Osteocyte (in vitro differentiated cells): ENCODE measurements around the gene CACNA1S. TPM values are rescaled to one million over a fixed set of nuclear protein-coding genes. Genes with fewer than 3 reads are reported as not detected.

Experiments
- DNase-seq: peaks from one replicate; pipeline ENCODE4 v3.0.0; 2021; ENCODE audit warnings: mixed read lengths; ENCODE audit not compliant: unreplicated experiment; ENCODE audit errors: extremely low spot score
- H3K27ac Mint-ChIP-seq: one replicate; pipeline ENCODE4 v1.8.0; 2021; ENCODE audit warnings: mild to moderate bottlenecking, mixed read lengths; ENCODE audit not compliant: unreplicated experiment
- H3K27me3 Mint-ChIP-seq: one replicate; pipeline ENCODE4 v1.8.0; 2021; ENCODE audit warnings: mixed read lengths; ENCODE audit not compliant: unreplicated experiment
- H3K36me3 Mint-ChIP-seq: one replicate; pipeline ENCODE4 v1.8.0; 2021; ENCODE audit warnings: mixed read lengths; ENCODE audit not compliant: unreplicated experiment
- H3K4me1 Mint-ChIP-seq: one replicate; pipeline ENCODE4 v1.8.0; 2021; ENCODE audit warnings: mixed read lengths; ENCODE audit not compliant: unreplicated experiment
- H3K4me3 Mint-ChIP-seq: one replicate; pipeline ENCODE4 v1.8.0; 2021; ENCODE audit warnings: mild to moderate bottlenecking, moderate library complexity, mixed read lengths; ENCODE audit not compliant: unreplicated experiment
- H3K9me3 Mint-ChIP-seq: one replicate; pipeline ENCODE4 v1.8.0; 2021; ENCODE audit warnings: mixed read lengths; ENCODE audit not compliant: unreplicated experiment
- CTCF ChIP-seq: fragments of 200-600 bp; sonication (generic); IDR thresholded peaks from 2 replicates; pipeline ENCODE4 v1.5.0; 2021; ENCODE audit warnings: antibody characterized with exemption, mild to moderate bottlenecking, moderate library complexity
- total RNA-seq: library from RNA; stranded (reverse); gene quantifications from 2 replicates; pipeline ENCODE4 v1.2.1, GENCODE V29; 2021

CACNA1S gene
- total RNA-seq, 1 donor from 2014 or later = not detected

- Mint-ChIP-seq H3K36me3 (no peaks in the 10 kb centered on the region), H3K4me3 (no peak overlapping the region), H3K27ac (no peak overlapping the region), H3K4me1 (peaks cover 19% of the 10 kb centered on the region), H3K27me3 (peaks cover 32% of the 10 kb centered on the region), H3K9me3 (no peaks in the 10 kb centered on the region)
- DNase-seq = no peak
- TF ChIP-seq CTCF = no peak
Observed at GRCh38 chr1:201061049-201061448, 51.2 kb downstream of the CACNA1S start.

GRCh38 chr1:201060586-201060985 is 51.6 kb downstream of the CACNA1S start:
- H3K4me1 Mint-ChIP-seq = peaks cover 23% of the 10 kb centered on the region
- H3K27me3 Mint-ChIP-seq = peaks cover 29% of the 10 kb centered on the region
- H3K27ac Mint-ChIP-seq = no peak overlapping the region
- no peak overlapping the region for H3K4me3 Mint-ChIP-seq
- H3K9me3 Mint-ChIP-seq = no peaks in the 10 kb centered on the region
- no peak for DNase-seq
- TF ChIP-seq CTCF = no peak
- H3K36me3 Mint-ChIP-seq = no peaks in the 10 kb centered on the region

GRCh38 chr1:201059871-201060555 is 52.2 kb downstream of the CACNA1S start:
- no peak for TF ChIP-seq CTCF
- Mint-ChIP-seq H3K36me3 (no peaks in the 10 kb centered on the region), H3K27me3 (peaks cover 24% of the 10 kb centered on the region), H3K9me3 (no peaks in the 10 kb centered on the region), H3K4me3 (no peak overlapping the region), H3K4me1 (peaks cover 28% of the 10 kb centered on the region), H3K27ac (no peak overlapping the region)
- no peak for DNase-seq

- TF ChIP-seq CTCF = no peak
- Mint-ChIP-seq H3K27ac (no peak overlapping the region), H3K4me1 (peaks cover 32% of the 10 kb centered on the region), H3K9me3 (no peaks in the 10 kb centered on the region), H3K4me3 (no peak overlapping the region), H3K36me3 (no peaks in the 10 kb centered on the region), H3K27me3 (peaks cover 19% of the 10 kb centered on the region)
- DNase-seq = no peak
Observed at GRCh38 chr1:201059401-201059800, 52.8 kb downstream of the CACNA1S start.

GRCh38 chr1:201054091-201054543 is 58.1 kb downstream of the CACNA1S start:
- H3K4me3 Mint-ChIP-seq = no peak overlapping the region
- peaks cover 33% of the 10 kb centered on the region for H3K27me3 Mint-ChIP-seq
- H3K36me3 Mint-ChIP-seq = no peaks in the 10 kb centered on the region
- H3K9me3 Mint-ChIP-seq = no peaks in the 10 kb centered on the region
- H3K4me1 Mint-ChIP-seq = peaks cover 34% of the 10 kb centered on the region
- no peak overlapping the region for H3K27ac Mint-ChIP-seq
- no peak for DNase-seq
- TF ChIP-seq CTCF = no peak
